HL-60 (cell line): Measurements from ENCODE around the gene NBAS.

ENCODE experiments used
- GABPA ChIP-seq: IDR thresholded peaks from 2 replicates; pipeline ENCODE4 v1.6.1; 2012; ENCODE audit warnings: low read depth
- POLR2AphosphoS5 ChIP-seq: IDR thresholded peaks from 2 replicates; pipeline ENCODE4 v1.6.1; 2012; ENCODE audit warnings: low read depth
- SPI1 ChIP-seq: IDR thresholded peaks from 2 replicates; pipeline ENCODE4 v1.6.1; 2012; ENCODE audit warnings: low read depth, mild to moderate bottlenecking, borderline replicate concordance
- TF ChIP-seq, protein P1 (sequence below): IDR thresholded peaks from one replicate; pipeline ENCODE4 v1.5.1; 2011; ENCODE audit warnings: low read length, control low read depth, inconsistent platforms; ENCODE audit not compliant: insufficient read depth
- TF ChIP-seq, protein P2 (sequence below): IDR thresholded peaks from 2 replicates; pipeline ENCODE4 v1.6.1; 2012; ENCODE audit warnings: low read depth; ENCODE audit not compliant: insufficient replicate concordance

DNA sequence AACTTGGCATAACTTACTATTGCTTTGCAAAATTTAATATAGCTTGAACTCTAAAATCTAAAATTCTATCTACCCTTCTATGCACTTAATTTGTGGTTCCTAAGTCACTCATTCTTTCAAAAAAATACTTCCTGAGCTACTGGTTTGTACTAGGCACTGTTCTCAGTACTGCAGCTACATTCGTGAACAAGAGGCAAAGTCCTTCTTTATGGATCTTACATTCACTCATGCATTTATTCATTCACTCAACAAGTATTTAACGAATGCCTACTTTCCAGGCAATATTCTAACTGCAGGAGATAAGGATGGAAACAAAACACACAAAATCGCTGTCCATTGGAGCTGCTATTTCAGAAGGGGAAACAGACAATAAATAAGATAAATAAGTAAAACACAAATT is 104.8 kb downstream of the NBAS start:
- TF ChIP-seq, protein P1, sequence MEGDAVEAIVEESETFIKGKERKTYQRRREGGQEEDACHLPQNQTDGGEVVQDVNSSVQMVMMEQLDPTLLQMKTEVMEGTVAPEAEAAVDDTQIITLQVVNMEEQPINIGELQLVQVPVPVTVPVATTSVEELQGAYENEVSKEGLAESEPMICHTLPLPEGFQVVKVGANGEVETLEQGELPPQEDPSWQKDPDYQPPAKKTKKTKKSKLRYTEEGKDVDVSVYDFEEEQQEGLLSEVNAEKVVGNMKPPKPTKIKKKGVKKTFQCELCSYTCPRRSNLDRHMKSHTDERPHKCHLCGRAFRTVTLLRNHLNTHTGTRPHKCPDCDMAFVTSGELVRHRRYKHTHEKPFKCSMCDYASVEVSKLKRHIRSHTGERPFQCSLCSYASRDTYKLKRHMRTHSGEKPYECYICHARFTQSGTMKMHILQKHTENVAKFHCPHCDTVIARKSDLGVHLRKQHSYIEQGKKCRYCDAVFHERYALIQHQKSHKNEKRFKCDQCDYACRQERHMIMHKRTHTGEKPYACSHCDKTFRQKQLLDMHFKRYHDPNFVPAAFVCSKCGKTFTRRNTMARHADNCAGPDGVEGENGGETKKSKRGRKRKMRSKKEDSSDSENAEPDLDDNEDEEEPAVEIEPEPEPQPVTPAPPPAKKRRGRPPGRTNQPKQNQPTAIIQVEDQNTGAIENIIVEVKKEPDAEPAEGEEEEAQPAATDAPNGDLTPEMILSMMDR = no peak
- TF ChIP-seq POLR2AphosphoS5 (no peak), GABPA (no peak), SPI1 (no peak)
- TF ChIP-seq, protein P2, sequence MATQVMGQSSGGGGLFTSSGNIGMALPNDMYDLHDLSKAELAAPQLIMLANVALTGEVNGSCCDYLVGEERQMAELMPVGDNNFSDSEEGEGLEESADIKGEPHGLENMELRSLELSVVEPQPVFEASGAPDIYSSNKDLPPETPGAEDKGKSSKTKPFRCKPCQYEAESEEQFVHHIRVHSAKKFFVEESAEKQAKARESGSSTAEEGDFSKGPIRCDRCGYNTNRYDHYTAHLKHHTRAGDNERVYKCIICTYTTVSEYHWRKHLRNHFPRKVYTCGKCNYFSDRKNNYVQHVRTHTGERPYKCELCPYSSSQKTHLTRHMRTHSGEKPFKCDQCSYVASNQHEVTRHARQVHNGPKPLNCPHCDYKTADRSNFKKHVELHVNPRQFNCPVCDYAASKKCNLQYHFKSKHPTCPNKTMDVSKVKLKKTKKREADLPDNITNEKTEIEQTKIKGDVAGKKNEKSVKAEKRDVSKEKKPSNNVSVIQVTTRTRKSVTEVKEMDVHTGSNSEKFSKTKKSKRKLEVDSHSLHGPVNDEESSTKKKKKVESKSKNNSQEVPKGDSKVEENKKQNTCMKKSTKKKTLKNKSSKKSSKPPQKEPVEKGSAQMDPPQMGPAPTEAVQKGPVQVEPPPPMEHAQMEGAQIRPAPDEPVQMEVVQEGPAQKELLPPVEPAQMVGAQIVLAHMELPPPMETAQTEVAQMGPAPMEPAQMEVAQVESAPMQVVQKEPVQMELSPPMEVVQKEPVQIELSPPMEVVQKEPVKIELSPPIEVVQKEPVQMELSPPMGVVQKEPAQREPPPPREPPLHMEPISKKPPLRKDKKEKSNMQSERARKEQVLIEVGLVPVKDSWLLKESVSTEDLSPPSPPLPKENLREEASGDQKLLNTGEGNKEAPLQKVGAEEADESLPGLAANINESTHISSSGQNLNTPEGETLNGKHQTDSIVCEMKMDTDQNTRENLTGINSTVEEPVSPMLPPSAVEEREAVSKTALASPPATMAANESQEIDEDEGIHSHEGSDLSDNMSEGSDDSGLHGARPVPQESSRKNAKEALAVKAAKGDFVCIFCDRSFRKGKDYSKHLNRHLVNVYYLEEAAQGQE = no peak
